Loucy (cell line): ENCODE data around the gene LHFPL3.

Experiments used
- H2AFZ ChIP-seq: fragments of 200-600 bp; sonication (generic); 2 replicates; pipeline ENCODE4 v1.6.0; 2016; ENCODE audit warnings: antibody characterized with exemption, mild to moderate bottlenecking, low read length, moderate library complexity
- H3F3A ChIP-seq: fragments of 200-600 bp; 2 replicates; pipeline ENCODE4 v1.6.0; 2016; ENCODE audit warnings: antibody characterized with exemption, low read depth, mild to moderate bottlenecking
- H3K27me3 ChIP-seq: fragments of 200-600 bp; sonication (generic); 2 replicates; pipeline ENCODE4 v1.6.1; 2014; ENCODE audit warnings: low read length, mild to moderate bottlenecking; ENCODE audit not compliant: insufficient read depth, poor library complexity, severe bottlenecking
- H3K36me3 ChIP-seq: fragments of 200-600 bp; sonication (generic); 2 replicates; pipeline ENCODE4 v1.6.1; 2016; ENCODE audit warnings: low read length; ENCODE audit not compliant: insufficient read depth
- H3K4me1 ChIP-seq: fragments of 200-600 bp; sonication (generic); 2 replicates; pipeline ENCODE4 v1.5.1; 2014; ENCODE audit warnings: low read length, mild to moderate bottlenecking; ENCODE audit not compliant: insufficient read depth, poor library complexity, severe bottlenecking
- H3K4me2 ChIP-seq: fragments of 200-600 bp; sonication (generic); 2 replicates; pipeline ENCODE4 v1.6.0; 2014; ENCODE audit warnings: antibody characterized with exemption, low read length, low read depth, mild to moderate bottlenecking; ENCODE audit not compliant: poor library complexity, severe bottlenecking
- H3K4me3 ChIP-seq: fragments of 200-600 bp; sonication (generic); 2 replicates; pipeline ENCODE4 v1.5.1; 2014; ENCODE audit warnings: low read length, mild to moderate bottlenecking, mixed read lengths; ENCODE audit not compliant: poor library complexity, severe bottlenecking
- H3K79me2 ChIP-seq: fragments of 200-600 bp; sonication (generic); 2 replicates; pipeline ENCODE4 v1.6.1; 2014; ENCODE audit warnings: low read length; ENCODE audit not compliant: insufficient read depth
- H3K9ac ChIP-seq: fragments of 200-600 bp; sonication (generic); 2 replicates; pipeline ENCODE4 v1.6.0; 2014; ENCODE audit warnings: mild to moderate bottlenecking, low read depth, low read length, moderate library complexity; ENCODE audit not compliant: poor library complexity, severe bottlenecking
- H3K9me2 ChIP-seq: fragments of 200-600 bp; sonication (generic); replicated peaks from 2 replicates; pipeline ENCODE4 v1.6.1; 2016; ENCODE audit warnings: low read depth, low read length, mixed read lengths
- H3K9me3 ChIP-seq: fragments of 200-600 bp; sonication (generic); 2 replicates; pipeline ENCODE4 v1.6.1; 2014; ENCODE audit warnings: mild to moderate bottlenecking, antibody characterized with exemption, low read length, low read depth; ENCODE audit not compliant: insufficient read depth
- H4K20me1 ChIP-seq: fragments of 200-600 bp; sonication (generic); 2 replicates; pipeline ENCODE4 v1.6.0; 2014; ENCODE audit warnings: antibody characterized with exemption, low read length, mild to moderate bottlenecking; ENCODE audit not compliant: insufficient read depth, poor library complexity, severe bottlenecking
- EZH2phosphoT487 ChIP-seq: fragments of 200-600 bp; IDR thresholded peaks from 2 replicates; pipeline ENCODE4 v1.6.1; 2018; ENCODE audit warnings: antibody characterized with exemption, mild to moderate bottlenecking, moderate library complexity, borderline replicate concordance
- TF ChIP-seq, protein P1 (sequence below): fragments of 200-600 bp; sonication (generic); conservative IDR thresholded peaks from 2 replicates; pipeline ENCODE4 v1.5.1; 2014; ENCODE audit warnings: mild to moderate bottlenecking, antibody characterized with exemption, low read length

Gene LHFPL3

GRCh38 chr7:104317948-104318629 is 10.3 kb upstream of the LHFPL3 start:
- Histone ChIP-seq H3K36me3 (no peaks in the 10 kb centered on the region), H3K4me2 (no peak overlapping the region), H3K27me3 (no peaks in the 10 kb centered on the region), H4K20me1 (no peaks in the 10 kb centered on the region), H3K4me3 (no peak overlapping the region), H3K9ac (no peak overlapping the region), H3K9me3 (0 out of 2 replicates have a peak, but pooled peaks cover 7% of the 10 kb centered on the region), H3K4me1 (no peaks in the 10 kb centered on the region), H2AFZ (no peak overlapping the region), H3K79me2 (no peaks in the 10 kb centered on the region), H3K9me2 (no peaks in the 10 kb centered on the region), H3F3A (no peaks in the 10 kb centered on the region)
- TF ChIP-seq, protein P1, sequence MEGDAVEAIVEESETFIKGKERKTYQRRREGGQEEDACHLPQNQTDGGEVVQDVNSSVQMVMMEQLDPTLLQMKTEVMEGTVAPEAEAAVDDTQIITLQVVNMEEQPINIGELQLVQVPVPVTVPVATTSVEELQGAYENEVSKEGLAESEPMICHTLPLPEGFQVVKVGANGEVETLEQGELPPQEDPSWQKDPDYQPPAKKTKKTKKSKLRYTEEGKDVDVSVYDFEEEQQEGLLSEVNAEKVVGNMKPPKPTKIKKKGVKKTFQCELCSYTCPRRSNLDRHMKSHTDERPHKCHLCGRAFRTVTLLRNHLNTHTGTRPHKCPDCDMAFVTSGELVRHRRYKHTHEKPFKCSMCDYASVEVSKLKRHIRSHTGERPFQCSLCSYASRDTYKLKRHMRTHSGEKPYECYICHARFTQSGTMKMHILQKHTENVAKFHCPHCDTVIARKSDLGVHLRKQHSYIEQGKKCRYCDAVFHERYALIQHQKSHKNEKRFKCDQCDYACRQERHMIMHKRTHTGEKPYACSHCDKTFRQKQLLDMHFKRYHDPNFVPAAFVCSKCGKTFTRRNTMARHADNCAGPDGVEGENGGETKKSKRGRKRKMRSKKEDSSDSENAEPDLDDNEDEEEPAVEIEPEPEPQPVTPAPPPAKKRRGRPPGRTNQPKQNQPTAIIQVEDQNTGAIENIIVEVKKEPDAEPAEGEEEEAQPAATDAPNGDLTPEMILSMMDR: no peak
- no peak for TF ChIP-seq EZH2phosphoT487

- Histone ChIP-seq H3K9ac (no peak overlapping the region), H2AFZ (no peak overlapping the region), H3K27me3 (no peaks in the 10 kb centered on the region), H3K9me3 (no peaks in the 10 kb centered on the region), H3K9me2 (no peaks in the 10 kb centered on the region), H3K4me3 (no peak overlapping the region), H3F3A (no peaks in the 10 kb centered on the region), H3K4me1 (no peaks in the 10 kb centered on the region), H3K4me2 (no peak overlapping the region), H3K36me3 (no peaks in the 10 kb centered on the region), H4K20me1 (no peaks in the 10 kb centered on the region), H3K79me2 (no peaks in the 10 kb centered on the region)
- TF ChIP-seq EZH2phosphoT487: no peak
- TF ChIP-seq, protein P1: no peak
Measured at GRCh38 chr7:104327534-104327933, 869 bp upstream of the LHFPL3 start.

GRCh38 chr7:104327938-104328295 is 486 bp upstream of the LHFPL3 start:
- Histone ChIP-seq H3K4me2 (no peak overlapping the region), H4K20me1 (no peaks in the 10 kb centered on the region), H3F3A (no peaks in the 10 kb centered on the region), H3K36me3 (no peaks in the 10 kb centered on the region), H3K9me2 (no peaks in the 10 kb centered on the region), H3K4me3 (no peak overlapping the region), H3K9me3 (no peaks in the 10 kb centered on the region), H2AFZ (no peak overlapping the region), H3K4me1 (no peaks in the 10 kb centered on the region), H3K9ac (no peak overlapping the region), H3K27me3 (no peaks in the 10 kb centered on the region), H3K79me2 (no peaks in the 10 kb centered on the region)
- TF ChIP-seq, protein P1: no peak
- no peak for TF ChIP-seq EZH2phosphoT487
